ENCODE results near the gene NFS1.

DNA sequence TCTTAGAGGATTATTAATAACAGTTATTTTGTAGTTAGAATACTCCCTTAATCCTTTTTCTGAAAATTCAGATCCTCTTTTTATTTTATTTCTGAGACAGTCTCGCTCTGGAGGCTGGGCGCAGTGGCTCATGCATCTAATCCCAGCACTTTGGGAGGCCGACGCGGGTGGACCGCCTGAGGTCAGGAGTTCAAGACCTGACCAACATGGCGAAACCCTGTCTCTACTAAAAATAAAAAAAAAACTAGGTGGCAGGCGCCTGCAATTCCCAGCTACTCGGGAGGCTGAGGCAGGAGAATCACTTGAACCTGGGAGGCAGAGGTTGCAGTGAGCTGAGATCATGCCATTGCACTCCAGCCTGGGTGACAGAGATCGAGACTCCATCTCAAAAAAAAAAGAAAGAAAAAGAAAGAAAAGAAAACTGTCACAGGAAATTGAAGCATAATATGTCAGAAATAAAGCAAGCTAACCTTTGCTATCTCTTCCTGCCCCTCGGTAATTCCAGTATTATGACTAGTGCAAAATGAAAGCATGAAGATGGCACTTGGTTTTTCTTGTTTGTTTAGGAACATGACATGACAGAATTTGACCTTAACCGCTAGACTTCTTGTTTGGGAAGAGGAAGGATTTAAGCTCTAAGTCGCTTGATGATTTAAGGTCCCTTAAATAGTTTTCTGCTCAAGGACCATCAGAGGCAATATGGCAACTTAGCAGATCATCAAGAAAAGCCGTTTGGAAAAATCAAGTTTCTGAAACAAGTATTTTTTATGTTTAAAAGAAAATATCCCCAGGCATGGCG, 44.7 kb upstream of the NFS1 start:
- TF ChIP-seq, protein P1, sequence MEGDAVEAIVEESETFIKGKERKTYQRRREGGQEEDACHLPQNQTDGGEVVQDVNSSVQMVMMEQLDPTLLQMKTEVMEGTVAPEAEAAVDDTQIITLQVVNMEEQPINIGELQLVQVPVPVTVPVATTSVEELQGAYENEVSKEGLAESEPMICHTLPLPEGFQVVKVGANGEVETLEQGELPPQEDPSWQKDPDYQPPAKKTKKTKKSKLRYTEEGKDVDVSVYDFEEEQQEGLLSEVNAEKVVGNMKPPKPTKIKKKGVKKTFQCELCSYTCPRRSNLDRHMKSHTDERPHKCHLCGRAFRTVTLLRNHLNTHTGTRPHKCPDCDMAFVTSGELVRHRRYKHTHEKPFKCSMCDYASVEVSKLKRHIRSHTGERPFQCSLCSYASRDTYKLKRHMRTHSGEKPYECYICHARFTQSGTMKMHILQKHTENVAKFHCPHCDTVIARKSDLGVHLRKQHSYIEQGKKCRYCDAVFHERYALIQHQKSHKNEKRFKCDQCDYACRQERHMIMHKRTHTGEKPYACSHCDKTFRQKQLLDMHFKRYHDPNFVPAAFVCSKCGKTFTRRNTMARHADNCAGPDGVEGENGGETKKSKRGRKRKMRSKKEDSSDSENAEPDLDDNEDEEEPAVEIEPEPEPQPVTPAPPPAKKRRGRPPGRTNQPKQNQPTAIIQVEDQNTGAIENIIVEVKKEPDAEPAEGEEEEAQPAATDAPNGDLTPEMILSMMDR (IDR thresholded peaks at IDR 0.05; ENCODE audit: low read length) = no peak
- no peak for TF ChIP-seq EZH2 (optimal IDR thresholded peaks at IDR 0.05; ENCODE audit: low read depth, low read length)
- no peak for TF ChIP-seq EZH2phosphoT487 (IDR thresholded peaks at IDR 0.05; ENCODE audit: low read length)
